K562 (cell line): ENCODE results near the gene ATXN1L. TPM values are rescaled to one million over a fixed set of nuclear protein-coding genes. Genes with fewer than 3 reads are reported as not detected.

Experiments used
- CREB1 ChIP-seq, 2 experiments: sonication (generic) in 1 of 2; formaldehyde crosslinking in 1 of 2; IDR thresholded peaks; 2 replicates each; pipeline versions ENCODE4 v1.6.1 to v1.8.0; 2012 to 2022; ENCODE audit warnings: inconsistent platforms in 1 of 2, mild to moderate bottlenecking in 1 of 2, missing genetic modification reagents in 1 of 2, moderate library complexity in 1 of 2
- ELF4 ChIP-seq: fragments of 450-650 bp; formaldehyde crosslinking; IDR thresholded peaks from 2 replicates; pipeline ENCODE4 v1.4.0; 2022; ENCODE audit warnings: missing genetic modification characterization
- MGA ChIP-seq: fragments of 450-650 bp; IDR thresholded peaks from 2 replicates; pipeline ENCODE4 v1.6.1; 2016; ENCODE audit warnings: mild to moderate bottlenecking, moderate library complexity
- MLLT1 ChIP-seq, 2 experiments: fragments of 450-650 bp; IDR thresholded peaks; 2 replicates each; pipeline ENCODE4 v1.6.1; 2016
- PCBP2 ChIP-seq: fragments of 200-400 bp; formaldehyde crosslinking; IDR thresholded peaks from 2 replicates; pipeline ENCODE4 v1.6.1; 2018; ENCODE audit warnings: low read length, low read depth, mild to moderate bottlenecking, moderate library complexity; ENCODE audit not compliant: poor library complexity, severe bottlenecking
- PHF8 ChIP-seq: fragments of 200-600 bp; sonication (generic); IDR thresholded peaks from 2 replicates; pipeline ENCODE4 v1.6.1; 2012; ENCODE audit warnings: mixed run types, mild to moderate bottlenecking, inconsistent platforms, low read length, moderate library complexity, borderline replicate concordance
- RBBP5 ChIP-seq: fragments of 200-600 bp; sonication (generic); IDR thresholded peaks from 2 replicates; pipeline ENCODE4 v1.6.1; 2012; ENCODE audit warnings: borderline replicate concordance, mild to moderate bottlenecking, low read length, control low read depth, inconsistent platforms; ENCODE audit not compliant: insufficient read depth, poor library complexity, severe bottlenecking
- SMAD4 ChIP-seq: fragments of 250-450 bp; sonication (Bioruptor Pico); conservative IDR thresholded peaks from 2 replicates; pipeline ENCODE4 v1.8.0; 2021; ENCODE audit warnings: inconsistent platforms, mild to moderate bottlenecking, moderate library complexity
- SMARCA4 ChIP-seq: fragments of 450-650 bp; IDR thresholded peaks from 2 replicates; pipeline ENCODE4 v1.6.1; 2016
- ZNF408 ChIP-seq: fragments of 250-450 bp; sonication (Bioruptor Pico); IDR thresholded peaks from 2 replicates; pipeline ENCODE4 v1.4.0; 2020; ENCODE audit warnings: low read depth, mild to moderate bottlenecking, moderate library complexity
- polyA plus RNA-seq, 8 experiments: library from polyadenylated mRNA; depleted of rRNA in 4 of 8; stranded (reverse) in 5 of 8; unstranded in 3 of 8; fragments of >200 nt; fragmentation: Nextera tagmentation in 2 of 8; fragmentation: Illumina TruSeq in 1 of 8; extraction: Ambion mirVana in 2 of 8; extraction: Trizol in 1 of 8; gene quantifications; 2 replicates each; pipeline versions ENCODE4 v1.2.1 to v1.2.3, GENCODE V29; 2011 to 2014; ENCODE audit warnings: inconsistent platforms in 1 of 8, missing spikeins in 1 of 8
- total RNA-seq, 7 experiments: library from RNA; depleted of rRNA in 6 of 7; stranded (reverse); fragments of >200 nt in 6 of 7; fragmentation: Illumina TruSeq in 2 of 7; extraction: Trizol in 2 of 7; gene quantifications; 2 replicates each; pipeline versions ENCODE4 v1.2.1 to v1.2.3, GENCODE V29; 2011 to 2021; ENCODE audit warnings: low replicate concordance in 1 of 7
- TF ChIP-seq, protein P1 (sequence below): fragments of 450-650 bp; IDR thresholded peaks from 2 replicates; pipeline ENCODE4 v1.6.1; 2016; ENCODE audit warnings: low read depth, mild to moderate bottlenecking, moderate library complexity

The ATXN1L gene
- total and polyA plus RNA-seq, 9 of the 15 experiments (the other 6 are each of a cell fraction or from before 2014, with no cell fraction given): 1.4 to 11.3 (median 9.3) TPM

DNA sequence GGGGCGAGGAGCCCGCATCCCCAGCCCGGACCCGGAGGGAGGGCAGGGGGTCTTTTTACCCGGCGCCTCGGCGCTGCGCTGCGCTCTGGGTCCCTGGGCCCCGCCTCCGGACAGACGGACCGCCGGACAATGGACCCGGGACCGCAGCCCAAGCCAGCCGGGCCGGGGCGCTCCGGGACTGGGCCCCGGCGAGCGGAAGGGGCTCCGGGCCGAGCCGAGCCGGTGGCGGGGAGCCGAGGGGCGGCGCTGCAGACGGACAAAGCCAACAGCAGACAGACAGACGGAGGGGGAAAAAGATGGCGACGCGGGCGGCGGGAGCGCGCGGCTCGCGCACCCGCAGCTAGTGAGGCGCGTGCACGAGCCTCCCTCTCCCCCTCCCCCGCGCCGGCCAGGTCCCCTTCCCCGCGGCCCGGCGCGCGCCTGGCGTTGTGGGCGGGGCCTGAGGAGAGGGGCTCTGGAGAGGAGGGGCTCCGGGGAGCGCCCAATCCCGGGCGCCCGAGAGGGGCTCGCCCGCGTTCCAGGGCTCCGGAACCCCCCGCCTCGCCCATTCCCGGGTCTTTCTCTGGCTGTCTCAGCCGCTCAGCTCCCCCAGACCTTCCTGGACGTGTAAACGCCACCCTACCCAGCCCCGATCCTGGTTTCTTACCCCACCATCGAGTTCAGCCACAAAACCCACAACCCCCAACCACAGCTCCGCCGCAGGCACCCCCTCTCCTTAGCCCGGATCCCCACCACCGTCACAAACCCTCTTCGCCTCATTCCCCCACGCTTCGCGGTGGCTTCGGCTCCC is 38.3 kb downstream of the ATXN1L start, which contains the start of gene ZNF821 (continued):
- TF ChIP-seq CREB1 (IDR thresholded peaks at IDR 0.05) (0 out of 2 replicates have a peak, but pooled peaks have one; percentile 11), CREB1 (CRISPR knock-in tag; IDR thresholded peaks at IDR 0.05) (no peak), RBBP5 (peak; percentile 83), ELF4 (peak; percentile 81; the same call in 1 of the 2 replicates), MGA (peak; percentile 88), ZNF408 (no peak), SMARCA4 (0 out of 2 replicates have a peak, but pooled peaks have one; percentile 16), SMAD4 (peak; percentile 91), PCBP2 (no peak), PHF8 (peak; percentile 63; the same call in 1 of the 2 replicates), MLLT1 (IDR thresholded peaks at IDR 0.05) (peak in 1 of 2 experiments; percentile 81; a peak in 2 of 4 replicates)
- TF ChIP-seq, protein P1, sequence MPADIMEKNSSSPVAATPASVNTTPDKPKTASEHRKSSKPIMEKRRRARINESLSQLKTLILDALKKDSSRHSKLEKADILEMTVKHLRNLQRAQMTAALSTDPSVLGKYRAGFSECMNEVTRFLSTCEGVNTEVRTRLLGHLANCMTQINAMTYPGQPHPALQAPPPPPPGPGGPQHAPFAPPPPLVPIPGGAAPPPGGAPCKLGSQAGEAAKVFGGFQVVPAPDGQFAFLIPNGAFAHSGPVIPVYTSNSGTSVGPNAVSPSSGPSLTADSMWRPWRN: peak; percentile 28; the same call in 1 of the 2 replicates
